Peyer's patch (tissue), 4 donors: ENCODE measurements around the gene FAT3.

Experiments used
- CTCF ChIP-seq, 6 experiments: fragments of 450-650 bp in 4 of 6; fragments of 200-600 bp in 2 of 6; sonication (generic) in 1 of 6; IDR thresholded peaks; one replicate each; pipeline ENCODE4 v1.5.1; 2017 to 2019; ENCODE audit warnings: antibody characterized with exemption in 6 of 6, mild to moderate bottlenecking in 3 of 6, moderate library complexity in 1 of 6
- POLR2A ChIP-seq, 2 donors: fragments of 450-650 bp; IDR thresholded peaks; one replicate each; pipeline ENCODE4 v1.5.1; 2017; ENCODE audit warnings: antibody characterized with exemption in 2 of 2, mild to moderate bottlenecking in 2 of 2, moderate library complexity in 2 of 2

GRCh38 chr11:92222701-92223100 is 1.9 kb upstream of the FAT3 start:
- TF ChIP-seq POLR2A (IDR thresholded peaks at IDR 0.05) (no peak), CTCF (IDR thresholded peaks at IDR 0.05) (no peak)
